ENCODE data around the gene CELSR2.

DNA sequence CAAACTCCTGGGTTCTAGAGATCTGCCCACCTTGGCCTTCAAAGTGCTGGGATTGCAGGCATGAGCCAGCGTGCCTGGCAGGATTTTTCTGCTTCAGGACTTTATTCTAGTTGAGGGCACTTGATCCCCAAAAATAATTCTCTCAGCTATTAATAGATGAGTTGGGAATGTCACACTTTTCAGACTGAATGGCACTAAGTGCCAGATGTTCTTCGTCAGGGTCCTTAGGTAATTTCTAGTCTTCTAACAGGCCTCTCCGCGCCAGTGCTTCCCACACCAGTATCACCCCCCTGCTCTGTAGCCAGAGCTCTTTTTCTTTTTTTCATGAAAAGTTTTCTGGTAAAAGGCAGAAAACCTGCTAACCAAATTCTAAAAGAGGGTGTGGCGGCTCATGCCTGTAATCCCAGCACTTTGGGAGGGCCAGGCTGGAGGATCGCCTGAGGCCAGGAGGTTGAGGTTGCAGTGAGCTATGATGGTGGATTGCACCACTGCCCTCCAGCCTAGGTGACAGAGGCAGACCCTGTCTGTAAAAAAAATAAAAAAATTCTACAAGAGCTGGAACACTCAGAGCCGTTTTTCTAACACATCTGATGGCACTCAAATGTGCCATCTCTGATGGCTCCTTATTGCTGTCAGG is 41.8 kb upstream of the CELSR2 start:
- TF ChIP-seq POLR2A (IDR thresholded peaks at IDR 0.05; ENCODE audit: borderline replicate concordance, extremely low read depth, insufficient read depth, insufficient read length) = no peak
- no peak for TF ChIP-seq MAX (IDR thresholded peaks at IDR 0.05)
- TF ChIP-seq EZH2phosphoT487 (IDR thresholded peaks at IDR 0.05; ENCODE audit: borderline replicate concordance) = no peak
- TF ChIP-seq YY1 (IDR thresholded peaks at IDR 0.05; ENCODE audit: extremely low read depth, insufficient replicate concordance, low read depth, low read length) = no peak
- TF ChIP-seq, protein P1, sequence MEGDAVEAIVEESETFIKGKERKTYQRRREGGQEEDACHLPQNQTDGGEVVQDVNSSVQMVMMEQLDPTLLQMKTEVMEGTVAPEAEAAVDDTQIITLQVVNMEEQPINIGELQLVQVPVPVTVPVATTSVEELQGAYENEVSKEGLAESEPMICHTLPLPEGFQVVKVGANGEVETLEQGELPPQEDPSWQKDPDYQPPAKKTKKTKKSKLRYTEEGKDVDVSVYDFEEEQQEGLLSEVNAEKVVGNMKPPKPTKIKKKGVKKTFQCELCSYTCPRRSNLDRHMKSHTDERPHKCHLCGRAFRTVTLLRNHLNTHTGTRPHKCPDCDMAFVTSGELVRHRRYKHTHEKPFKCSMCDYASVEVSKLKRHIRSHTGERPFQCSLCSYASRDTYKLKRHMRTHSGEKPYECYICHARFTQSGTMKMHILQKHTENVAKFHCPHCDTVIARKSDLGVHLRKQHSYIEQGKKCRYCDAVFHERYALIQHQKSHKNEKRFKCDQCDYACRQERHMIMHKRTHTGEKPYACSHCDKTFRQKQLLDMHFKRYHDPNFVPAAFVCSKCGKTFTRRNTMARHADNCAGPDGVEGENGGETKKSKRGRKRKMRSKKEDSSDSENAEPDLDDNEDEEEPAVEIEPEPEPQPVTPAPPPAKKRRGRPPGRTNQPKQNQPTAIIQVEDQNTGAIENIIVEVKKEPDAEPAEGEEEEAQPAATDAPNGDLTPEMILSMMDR (IDR thresholded peaks at IDR 0.05 in 2 of 3, conservative IDR thresholded peaks at IDR 0.05 in 1 of 3; ENCODE audit: borderline replicate concordance in 1 of 3, insufficient read depth in 1 of 3, low read depth in 2 of 3, low read length in 2 of 3) = no peak
- TF ChIP-seq EZH2 (IDR thresholded peaks at IDR 0.05) = no peak
- TF ChIP-seq, protein P2, sequence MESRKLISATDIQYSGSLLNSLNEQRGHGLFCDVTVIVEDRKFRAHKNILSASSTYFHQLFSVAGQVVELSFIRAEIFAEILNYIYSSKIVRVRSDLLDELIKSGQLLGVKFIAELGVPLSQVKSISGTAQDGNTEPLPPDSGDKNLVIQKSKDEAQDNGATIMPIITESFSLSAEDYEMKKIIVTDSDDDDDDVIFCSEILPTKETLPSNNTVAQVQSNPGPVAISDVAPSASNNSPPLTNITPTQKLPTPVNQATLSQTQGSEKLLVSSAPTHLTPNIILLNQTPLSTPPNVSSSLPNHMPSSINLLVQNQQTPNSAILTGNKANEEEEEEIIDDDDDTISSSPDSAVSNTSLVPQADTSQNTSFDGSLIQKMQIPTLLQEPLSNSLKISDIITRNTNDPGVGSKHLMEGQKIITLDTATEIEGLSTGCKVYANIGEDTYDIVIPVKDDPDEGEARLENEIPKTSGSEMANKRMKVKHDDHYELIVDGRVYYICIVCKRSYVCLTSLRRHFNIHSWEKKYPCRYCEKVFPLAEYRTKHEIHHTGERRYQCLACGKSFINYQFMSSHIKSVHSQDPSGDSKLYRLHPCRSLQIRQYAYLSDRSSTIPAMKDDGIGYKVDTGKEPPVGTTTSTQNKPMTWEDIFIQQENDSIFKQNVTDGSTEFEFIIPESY (IDR thresholded peaks at IDR 0.05; ENCODE audit: extremely low read depth, insufficient replicate concordance, low read length) = no peak
- TF ChIP-seq, protein P3, sequence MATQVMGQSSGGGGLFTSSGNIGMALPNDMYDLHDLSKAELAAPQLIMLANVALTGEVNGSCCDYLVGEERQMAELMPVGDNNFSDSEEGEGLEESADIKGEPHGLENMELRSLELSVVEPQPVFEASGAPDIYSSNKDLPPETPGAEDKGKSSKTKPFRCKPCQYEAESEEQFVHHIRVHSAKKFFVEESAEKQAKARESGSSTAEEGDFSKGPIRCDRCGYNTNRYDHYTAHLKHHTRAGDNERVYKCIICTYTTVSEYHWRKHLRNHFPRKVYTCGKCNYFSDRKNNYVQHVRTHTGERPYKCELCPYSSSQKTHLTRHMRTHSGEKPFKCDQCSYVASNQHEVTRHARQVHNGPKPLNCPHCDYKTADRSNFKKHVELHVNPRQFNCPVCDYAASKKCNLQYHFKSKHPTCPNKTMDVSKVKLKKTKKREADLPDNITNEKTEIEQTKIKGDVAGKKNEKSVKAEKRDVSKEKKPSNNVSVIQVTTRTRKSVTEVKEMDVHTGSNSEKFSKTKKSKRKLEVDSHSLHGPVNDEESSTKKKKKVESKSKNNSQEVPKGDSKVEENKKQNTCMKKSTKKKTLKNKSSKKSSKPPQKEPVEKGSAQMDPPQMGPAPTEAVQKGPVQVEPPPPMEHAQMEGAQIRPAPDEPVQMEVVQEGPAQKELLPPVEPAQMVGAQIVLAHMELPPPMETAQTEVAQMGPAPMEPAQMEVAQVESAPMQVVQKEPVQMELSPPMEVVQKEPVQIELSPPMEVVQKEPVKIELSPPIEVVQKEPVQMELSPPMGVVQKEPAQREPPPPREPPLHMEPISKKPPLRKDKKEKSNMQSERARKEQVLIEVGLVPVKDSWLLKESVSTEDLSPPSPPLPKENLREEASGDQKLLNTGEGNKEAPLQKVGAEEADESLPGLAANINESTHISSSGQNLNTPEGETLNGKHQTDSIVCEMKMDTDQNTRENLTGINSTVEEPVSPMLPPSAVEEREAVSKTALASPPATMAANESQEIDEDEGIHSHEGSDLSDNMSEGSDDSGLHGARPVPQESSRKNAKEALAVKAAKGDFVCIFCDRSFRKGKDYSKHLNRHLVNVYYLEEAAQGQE (IDR thresholded peaks at IDR 0.05; ENCODE audit: low read depth) = no peak
- no peak for TF ChIP-seq POLR2AphosphoS5 (IDR thresholded peaks at IDR 0.05; ENCODE audit: low read depth, low read length)
- no peak for TF ChIP-seq RAD21 (IDR thresholded peaks at IDR 0.05; ENCODE audit: low read depth)
- TF ChIP-seq SRF (IDR thresholded peaks at IDR 0.05; ENCODE audit: low read depth) = no peak
- TF ChIP-seq EGR1 (IDR thresholded peaks at IDR 0.05; ENCODE audit: low read depth) = no peak
- TF ChIP-seq ATF3 (IDR thresholded peaks at IDR 0.05) = no peak
- TF ChIP-seq ELF1 (IDR thresholded peaks at IDR 0.05; ENCODE audit: borderline replicate concordance, low read depth) = no peak
